ENCODE results near the gene KATNIP.

Gene KATNIP

DNA sequence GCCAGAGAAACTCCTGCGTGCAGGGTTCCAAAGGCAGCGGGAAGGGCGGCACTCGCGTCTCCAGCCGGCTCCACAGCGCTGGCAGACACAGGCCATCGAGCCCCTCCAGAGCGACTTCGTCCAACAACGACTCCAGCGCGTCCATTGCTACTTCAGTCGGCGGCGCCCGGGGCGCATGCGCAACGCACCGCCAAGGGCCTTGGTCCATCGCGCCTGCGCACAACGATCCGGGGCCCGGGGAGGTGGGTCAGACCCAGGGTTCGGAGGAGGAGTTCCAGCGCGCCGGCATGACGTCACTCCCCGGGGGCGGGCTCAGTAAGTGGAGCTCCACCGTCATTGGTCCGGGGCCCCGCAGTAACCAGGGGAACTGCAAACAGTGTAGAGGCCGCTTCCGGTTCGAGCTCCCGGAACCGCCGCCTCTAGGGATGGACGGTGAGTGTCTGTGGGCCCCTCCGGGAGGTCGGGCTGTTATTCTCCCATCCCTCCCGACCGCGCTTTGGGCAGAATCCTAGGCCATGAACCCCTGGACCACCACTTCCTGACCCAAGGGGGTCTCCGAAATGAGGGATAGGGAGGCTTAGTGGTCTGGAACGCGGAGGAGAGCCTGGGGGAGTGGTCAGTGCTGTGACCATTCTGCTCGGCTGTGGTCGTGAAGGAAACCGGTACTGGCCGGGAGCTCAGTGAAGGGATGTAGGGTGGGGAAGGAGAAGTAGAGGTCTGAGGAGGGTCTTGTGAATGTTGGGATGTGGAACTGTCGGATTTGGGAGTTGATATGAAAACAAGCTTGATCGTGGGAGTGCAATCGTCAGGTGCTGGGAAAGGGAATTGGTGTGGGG, at the start of gene KATNIP, which contains the start of gene GTF3C1:
KATNIP (plus strand) TSS at position 399 of the 836 bp plus-strand sequence; CDS start at position 426, 27 bp downstream.
GTF3C1 (minus strand) TSS at position 168 of the 836 bp plus-strand sequence; CDS start at position 145, 23 bp downstream.
- DNase-seq, result peak; percentile 100

DNA sequence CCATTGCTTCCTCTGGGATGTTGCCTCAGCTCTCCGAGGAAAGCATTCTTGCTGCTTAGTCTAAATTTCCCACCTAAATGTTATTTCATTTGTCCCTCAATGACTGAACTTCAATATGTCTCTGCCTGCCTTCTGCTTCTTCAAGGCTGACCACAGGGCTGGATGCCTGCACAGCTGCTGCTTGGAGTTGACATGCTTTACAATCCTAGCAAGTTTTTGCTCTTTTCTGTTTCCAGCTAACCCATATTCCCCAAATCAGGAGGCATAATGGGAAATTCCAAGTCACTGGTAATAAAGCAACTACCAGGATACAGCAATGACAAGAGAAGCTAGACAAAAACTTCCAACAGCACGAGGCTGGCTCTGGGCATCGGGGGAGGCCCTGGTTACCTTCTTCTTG, 49.1 kb upstream of the KATNIP start:
- DNase-seq, result no peak

DNA sequence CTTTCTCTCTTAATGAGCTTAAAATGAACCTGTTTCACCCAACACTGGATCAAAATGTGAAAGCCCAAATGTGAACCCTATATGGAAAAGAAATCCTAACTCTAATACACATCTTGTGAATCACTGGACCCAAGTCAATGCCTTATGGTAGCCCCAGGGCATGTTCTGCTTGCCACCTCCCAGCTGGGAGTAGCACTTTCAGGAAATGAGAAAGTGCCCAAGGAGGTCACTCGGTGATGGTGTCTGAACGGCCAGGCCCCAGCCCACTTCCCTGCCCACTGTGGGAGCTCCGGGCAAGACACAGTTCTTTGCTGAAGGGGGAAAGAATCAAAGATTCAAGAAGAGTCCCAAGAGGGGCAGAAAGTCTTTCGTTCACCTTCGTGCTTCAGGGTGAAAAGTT, 46.3 kb upstream of the KATNIP start:
- DNase-seq, result no peak

DNA sequence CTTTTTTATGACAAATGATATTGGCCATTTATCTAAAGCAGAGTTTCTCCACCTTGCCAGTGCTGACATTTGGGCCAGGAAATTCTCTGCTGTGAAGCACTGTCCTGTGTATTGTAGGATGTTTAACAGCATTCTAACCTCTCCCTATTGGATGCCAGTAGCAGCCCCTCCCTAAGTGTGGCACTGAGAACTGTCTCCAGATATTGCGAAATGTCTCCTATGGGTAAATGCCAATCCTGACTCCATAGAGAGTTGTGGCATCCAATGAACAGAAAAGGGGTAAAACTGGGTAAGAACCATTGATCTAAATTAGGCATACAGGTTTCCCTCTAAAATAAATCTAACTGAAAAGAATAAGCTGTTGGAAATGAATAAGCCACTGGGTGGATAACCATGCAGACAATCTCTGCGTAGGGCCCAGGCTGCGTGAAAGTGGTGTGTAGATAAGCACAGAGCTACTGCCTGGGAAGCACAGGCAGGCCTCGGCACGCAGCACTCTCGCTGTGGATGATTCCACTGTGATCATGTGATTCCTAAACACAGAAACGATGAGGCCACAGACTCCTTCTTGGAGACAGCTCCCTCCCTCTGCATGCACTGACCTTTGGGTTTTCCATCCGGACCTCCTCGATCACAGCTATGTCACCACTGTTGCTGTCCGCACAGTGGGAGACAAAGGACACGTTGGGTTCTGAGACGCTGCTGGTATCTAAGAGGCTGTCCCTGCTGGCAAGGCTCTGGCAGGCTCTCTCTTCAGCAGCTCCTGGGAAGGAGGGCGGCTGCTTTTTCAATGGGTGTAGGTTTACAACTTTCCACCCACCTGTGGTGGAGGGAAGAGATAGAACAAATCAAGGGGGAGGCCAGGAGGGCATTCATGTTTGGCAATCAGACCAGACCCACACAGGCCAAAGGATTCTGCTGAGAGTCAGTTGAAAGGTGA, 44.4 kb upstream of the KATNIP start:
- DNase-seq, result no peak

DNA sequence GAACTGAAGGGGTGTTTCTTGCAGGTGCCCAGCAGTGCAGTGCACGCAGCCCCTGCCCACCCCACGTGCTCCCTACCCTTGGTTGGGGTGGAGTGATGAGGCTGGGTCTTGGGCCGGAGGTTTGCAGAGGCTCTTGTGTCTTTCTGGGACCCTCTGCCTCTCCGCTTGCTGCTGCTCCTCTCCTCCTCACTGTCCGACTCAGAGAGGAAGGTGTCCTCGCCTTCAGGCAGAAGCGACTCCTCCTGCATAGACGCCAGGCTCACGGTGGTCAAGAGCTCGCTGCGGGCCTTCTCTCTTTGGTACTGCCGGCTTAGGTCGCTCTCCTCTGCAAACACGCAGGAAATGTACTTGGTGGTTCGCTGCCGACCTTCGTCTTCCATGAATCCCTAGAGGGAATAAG, 43.2 kb upstream of the KATNIP start:
- no peak for DNase-seq

DNA sequence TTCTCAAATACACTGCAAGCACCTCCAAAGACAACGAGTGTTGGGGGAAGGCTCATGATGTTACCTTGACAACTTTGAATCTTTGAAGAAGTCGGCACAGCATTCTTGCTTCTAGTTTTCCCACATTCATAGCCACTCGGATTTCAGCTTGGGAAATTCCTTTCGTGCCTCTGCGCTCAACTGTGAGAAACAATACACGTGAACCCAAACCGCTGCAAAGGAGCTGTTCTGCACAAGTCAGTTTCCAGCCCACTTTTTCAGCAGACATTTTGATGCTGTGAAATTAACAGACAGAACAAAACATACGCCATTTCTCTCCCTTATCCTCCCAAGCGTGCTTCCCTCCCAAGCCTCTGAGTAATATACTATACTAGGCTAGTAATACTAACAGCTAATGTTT, 41.5 kb upstream of the KATNIP start:
- no peak for DNase-seq

DNA sequence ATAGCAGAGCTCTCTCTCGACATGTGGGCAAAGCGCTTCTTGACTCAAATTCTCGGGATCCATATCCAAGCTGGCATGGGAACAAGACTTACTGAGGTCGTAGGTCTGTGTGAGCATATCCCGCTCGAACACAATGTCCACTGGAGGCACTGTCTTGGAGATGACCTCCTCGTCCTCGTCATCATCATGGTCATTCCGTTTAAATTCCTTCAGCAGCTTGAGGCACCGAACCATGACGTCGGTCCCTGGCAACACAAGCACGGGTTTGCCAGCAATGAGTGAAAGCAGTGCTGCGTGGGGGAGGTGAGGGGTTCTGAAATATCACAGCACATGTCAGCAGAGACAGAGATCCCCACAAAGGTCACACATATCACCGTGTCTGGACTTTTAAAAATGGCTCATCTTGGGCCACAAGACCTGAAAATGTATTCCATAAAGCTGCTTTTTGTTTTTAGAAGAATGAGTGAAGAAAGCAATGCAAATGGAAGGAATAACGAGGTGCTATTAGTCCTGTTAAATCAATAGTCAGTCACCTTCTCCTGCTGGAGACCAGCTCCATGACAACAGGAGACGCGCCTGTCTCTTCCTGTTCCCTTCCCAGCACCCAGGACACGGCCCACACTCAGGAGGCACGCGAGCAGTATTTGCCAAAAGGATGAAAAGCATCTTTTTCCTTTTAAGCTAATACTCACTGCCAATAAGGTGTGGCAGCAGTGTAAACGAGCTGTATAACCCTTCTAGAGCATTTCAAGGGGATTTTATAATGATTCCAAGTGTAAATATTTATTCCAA, 38.1 kb upstream of the KATNIP start:
- DNase-seq, result no peak

DNA sequence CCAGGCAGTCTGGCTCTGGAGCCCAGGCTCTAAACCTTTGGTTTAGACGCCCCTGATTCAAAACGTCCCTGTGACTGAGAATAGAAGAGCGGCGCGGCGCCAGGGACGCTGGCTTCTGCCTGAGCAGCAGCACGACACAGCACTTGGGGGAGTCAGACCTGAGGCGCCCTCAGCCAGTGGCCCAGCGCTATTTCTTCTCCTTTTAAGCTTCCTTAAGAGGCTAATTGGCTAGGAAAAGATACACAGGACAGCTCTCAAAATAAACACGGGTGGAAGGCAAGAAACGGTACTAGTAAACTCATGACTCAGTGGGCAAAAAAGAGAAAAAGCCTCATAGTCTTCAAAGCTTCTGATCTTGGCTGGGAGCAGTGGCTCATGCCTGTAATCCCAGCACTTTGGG, 35.1 kb upstream of the KATNIP start:
- no peak for DNase-seq

DNA sequence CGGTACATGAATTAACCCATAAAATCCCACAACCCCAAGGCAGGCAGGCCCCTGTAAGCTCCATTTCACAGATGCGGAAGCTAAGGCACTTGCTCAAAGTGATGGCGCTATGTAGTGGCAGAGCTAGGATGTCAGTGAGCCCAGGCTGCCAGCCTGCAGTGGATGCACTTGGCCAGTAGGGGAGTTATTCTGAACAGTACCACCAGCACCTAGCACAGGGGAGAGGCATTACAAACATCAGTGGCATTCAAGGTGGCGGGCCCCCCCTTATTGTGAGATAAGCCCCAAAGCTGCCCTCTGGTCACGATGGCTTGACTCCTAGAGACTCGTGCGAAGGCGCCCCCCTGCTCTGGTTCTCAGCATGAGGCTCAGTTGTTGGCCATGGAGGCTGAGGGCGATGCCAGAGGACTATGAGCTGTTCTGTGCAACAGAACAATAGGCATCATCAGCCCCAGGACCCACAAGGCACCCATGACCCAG, 34.0 kb upstream of the KATNIP start:
- peak; percentile 15 for DNase-seq

DNA sequence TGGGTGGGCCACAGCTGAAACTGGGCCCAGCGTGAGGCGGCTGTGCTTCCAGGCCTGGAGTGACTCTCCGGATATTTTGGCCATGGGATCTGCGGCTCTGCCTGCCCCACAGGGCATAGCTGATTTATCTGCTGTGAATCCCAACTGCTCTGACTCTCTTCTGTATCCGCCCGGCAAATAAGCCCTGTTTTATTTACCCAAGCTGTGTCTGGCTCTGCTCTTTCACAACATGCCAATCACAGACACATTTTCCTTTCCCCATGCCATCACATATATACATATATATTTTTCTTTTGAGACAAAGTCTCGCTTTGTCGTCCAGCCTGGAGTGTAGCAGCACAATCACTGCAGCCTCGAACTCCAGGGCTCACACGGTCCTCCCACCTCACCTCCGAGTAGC, 33.6 kb upstream of the KATNIP start:
- no peak for DNase-seq

DNA sequence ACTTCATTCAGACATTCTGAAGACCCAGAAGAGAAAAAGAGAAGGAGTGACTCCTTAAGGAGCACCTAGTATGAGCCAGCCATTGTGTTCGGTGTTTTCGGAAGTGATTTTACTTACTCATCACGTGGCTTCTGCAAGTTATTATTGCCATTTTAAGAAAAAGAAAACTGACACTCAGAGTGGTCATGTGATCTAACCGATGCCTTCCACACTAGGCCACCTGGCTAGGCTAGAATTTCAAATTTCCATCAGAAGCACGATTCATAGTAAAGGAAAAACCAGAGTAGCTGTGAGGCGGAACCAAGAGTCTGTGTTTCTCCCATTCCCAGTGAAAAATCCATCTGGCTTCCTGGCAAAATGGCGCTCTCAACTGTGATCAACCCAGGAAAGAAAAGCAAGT, 32.3 kb upstream of the KATNIP start:
- DNase-seq, result no peak

DNA sequence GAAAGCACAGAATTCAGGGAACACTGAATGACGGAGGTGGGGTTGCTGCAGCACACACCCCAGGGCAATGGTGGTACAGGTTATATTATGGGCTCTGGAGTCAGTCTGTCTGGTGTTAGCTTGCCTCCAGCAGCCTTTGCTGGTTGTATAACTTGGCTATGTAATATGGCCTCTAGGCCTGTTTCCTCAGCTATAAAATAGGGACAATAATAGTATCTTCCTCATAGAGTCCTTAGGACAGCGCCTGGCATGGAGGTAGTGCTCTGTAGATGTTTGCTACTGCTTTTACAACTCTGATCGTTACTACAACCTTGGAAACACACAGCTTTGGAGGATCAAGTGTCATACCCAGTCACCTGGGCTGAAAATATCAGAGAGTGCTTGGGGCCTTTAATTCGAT, 31.7 kb upstream of the KATNIP start:
- no peak for DNase-seq

DNA sequence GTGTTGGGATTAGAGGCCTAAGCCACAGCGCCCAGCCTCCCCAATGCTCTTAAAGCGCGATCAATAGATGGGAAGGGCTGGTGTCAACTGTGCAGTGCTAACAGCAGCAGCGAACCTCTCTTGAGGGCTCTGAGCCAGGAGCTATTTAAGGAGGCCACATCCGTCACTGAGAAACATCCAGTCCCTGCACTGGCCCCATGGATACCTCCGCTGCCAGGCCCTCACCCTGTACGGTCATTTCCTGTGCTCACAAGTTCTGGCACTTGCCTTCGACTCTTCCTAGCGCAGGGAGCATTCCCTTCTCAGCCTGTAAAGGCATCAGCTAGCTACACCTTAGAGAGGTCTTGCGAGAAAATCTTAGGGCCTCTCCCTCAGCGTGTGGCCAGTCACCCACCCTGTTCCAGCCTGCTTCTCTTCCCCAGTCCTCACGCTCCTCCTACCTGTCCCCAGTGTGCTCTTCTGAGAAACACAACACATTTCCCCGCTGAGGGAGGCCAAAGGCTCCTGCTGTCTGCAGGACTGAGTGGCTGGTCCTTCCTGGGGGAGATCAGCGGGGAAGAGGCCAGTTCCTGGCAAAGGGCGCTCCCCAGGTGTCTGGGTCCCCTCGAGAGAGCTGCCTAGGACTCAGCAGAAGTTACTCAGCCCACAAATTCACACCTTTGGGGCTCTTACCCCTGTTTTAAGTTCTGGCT, 28.8 kb upstream of the KATNIP start:
- no peak for DNase-seq

DNA sequence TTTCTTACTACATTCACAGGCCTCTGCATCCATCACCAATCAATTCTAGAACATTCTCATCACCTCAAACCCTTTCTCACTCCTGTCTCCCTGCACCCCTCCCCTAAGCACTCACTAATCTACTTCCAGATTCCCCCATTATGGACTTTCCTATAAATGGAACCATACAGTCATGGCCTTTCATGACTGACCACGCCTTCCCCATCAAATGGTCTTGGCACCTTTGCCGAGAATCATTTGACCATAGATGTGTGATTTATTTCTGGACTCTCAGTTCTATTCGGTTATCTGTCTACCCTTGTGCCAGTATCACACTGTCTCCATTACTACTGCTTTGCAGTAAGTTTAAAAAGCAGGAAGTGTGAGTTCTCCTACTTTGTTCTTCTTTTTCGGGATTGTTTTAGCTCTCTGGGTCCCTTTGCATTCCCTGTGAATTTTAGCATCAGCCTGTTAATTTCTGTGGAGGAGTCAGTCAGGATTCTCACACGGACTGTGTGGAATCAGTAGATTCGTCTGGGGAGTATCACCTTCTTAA, 27.7 kb upstream of the KATNIP start:
- DNase-seq, result no peak

DNA sequence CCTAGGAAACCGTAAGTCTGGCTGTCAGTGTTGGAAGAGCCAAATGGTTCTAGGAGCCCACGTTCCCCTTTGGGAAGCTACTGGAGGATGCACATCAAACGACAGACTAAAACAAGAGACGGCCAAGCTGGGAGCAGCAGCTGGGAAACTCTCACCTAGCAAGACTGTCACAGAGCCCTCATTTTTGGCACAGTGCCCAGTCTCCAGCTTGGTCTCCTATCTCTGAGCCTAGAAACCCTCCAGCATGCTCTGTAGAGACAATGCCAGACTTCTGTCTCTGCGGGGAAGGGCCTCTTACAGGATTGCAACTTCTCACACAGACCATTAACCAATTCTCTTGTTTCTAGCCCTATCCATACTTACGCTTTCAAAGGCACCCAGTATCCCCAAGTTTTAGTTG, 23.8 kb upstream of the KATNIP start:
- DNase-seq, result no peak

DNA sequence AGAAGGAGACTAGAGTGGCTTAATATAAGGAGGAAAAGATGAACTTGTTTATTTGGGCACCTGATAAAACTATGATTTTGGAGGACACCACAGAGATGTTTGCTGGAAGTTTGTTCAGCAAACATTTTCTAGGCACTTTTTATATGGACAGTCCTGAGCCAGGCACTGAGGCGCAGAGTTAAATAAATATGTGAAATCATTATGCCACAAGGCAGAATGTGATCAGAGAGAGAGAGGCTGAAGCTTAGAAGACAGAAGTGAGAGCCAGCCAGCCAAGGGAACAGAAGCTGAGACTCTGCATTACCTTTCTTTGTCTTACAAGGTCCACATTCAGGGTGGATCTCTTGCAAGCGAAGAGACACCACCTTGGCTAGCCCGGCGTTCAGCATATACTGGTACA, 21.6 kb upstream of the KATNIP start:
- DNase-seq, result no peak

DNA sequence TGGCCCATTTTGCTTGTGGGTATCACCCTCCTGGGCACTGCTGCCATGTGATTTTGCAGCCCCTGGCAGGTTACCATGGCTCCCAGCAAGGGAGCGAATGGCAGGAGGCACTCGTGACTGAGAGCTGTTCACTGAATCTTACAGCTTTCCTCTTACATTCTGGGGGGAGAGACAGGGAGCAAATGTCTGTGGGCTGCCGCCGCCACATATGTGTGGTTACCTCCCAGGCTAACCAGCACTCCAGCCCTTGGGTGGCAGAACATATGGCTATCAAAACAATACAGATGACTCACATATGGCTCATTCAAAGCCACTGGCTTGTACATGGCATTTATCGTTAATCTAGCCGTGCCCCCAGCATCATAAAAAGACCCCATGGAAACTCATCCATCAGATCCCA, 20.0 kb upstream of the KATNIP start:
- no peak for DNase-seq

DNA sequence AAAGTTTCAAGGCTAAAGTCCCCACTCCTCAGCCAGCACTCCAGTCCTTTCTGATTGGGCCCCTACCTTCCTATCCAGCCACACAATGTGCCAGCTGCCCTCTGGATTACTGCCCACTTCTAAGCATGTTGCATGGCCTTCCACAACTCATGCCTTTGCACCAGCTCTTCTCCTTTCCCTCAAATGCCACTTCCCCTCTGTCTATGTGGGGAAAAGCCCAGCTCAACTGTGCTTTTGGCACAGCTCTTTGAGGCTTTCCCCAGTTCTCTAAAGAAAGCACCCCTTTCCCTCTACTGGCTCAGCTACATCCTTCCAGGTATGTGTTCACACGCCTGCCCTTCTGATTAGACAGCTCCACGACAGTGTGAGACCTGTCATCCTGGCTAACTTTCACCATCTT, 18.8 kb upstream of the KATNIP start:
- DNase-seq, result peak; percentile 28

DNA sequence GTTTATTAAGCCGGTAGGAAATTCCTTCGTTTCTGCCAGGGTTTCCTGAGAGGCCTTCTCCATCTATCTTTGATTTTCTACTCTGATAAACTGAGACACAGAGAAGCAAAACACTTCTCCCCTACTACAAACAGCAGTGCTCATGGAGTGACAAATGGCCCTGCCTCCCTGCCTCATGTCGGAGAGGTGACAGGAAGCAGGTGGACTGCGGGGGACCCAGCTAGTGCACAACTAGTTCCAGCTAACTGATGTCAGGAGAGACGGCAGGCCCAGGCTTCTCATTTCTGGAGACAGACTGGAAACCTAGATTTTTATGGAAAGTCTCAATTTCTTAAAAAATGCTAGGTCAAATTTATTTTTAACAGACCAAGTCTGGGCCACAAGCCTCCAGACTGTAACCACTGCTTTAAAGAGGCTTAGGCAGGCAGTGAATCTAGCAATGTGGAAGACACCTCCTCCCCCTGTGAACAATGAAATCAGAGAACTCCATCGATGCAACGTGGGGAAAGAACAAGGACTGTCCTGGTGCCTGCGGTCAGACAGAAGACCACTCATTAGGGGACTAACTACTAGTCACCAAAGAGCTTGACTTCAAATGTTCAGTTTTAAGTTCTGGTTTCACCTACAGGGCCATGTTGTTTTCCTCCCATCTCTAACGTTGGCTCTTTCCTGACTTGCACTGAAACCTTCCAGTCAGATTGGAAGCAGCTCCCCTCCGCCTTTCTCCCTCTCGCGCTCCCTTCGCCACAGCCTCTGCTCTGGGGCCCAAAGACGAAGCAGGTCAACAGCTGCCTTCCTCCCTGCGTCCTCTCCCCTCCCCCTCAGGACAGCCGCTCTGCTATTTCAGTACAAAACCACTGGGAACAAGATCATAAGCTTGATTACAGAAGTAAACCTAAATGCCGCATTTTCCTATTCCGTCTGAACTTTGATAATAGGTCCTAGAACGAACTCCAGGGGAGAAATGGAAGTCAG, 17.8 kb upstream of the KATNIP start:
- DNase-seq, result no peak

DNA sequence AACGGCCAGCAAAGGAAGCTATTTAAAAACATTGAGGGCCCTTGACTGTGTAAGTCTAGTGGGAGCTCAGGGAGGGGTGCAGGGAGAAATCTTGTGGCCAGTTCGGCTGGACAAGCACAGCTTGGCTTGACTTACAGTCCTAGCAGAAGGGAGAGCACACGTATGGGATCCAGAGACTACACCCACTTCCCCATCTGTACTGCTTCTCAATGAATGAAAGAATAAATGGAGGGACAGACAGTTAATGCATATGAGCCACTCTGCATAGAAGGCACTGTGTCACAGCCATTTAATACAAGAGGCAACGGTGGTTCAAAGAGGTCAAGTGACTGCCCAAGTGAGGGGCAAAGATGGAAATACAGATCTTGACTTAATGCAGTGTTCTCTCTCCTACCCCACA, 15.7 kb upstream of the KATNIP start:
- DNase-seq, result no peak

DNA sequence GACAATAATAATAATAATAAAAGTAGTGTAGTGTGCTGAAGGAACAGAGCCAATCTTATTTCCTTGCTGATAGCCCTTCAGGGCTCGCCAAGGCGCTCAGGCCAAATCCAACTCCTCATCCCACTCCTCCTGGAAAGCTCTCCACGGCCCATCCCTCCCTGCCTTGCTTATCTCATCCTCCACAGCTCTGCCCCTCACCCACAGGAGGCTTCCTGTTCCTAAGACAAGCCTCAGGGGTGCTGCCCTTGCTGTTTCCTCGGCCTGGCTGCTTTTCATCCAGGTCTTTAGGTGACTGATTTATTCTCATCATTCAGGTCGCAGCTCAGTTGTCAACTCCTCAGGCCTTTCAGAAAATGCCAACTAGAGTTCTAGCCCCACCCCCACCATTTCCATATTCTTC, 11.4 kb upstream of the KATNIP start:
- no peak for DNase-seq

All from suppressor macrophage treated with lipopolysaccharide for 4 hours (primary cell).